GM10266 (cell line): ENCODE data around the gene NAALADL2.

Source experiments
- DNase-seq: peaks from one replicate; pipeline ENCODE4 v3.0.0; 2012; ENCODE audit errors: extremely low spot score
- TF ChIP-seq, protein P1 (sequence below): IDR thresholded peaks from 2 replicates; pipeline ENCODE4 v1.5.1; 2012; ENCODE audit warnings: mild to moderate bottlenecking, low read depth; ENCODE audit not compliant: control insufficient read depth, insufficient read depth; ENCODE audit errors: missing control alignments

Gene NAALADL2

GRCh38 chr3:175726228-175726627 is 867.1 kb downstream of the NAALADL2 start:
- no peak for DNase-seq
- TF ChIP-seq, protein P1, sequence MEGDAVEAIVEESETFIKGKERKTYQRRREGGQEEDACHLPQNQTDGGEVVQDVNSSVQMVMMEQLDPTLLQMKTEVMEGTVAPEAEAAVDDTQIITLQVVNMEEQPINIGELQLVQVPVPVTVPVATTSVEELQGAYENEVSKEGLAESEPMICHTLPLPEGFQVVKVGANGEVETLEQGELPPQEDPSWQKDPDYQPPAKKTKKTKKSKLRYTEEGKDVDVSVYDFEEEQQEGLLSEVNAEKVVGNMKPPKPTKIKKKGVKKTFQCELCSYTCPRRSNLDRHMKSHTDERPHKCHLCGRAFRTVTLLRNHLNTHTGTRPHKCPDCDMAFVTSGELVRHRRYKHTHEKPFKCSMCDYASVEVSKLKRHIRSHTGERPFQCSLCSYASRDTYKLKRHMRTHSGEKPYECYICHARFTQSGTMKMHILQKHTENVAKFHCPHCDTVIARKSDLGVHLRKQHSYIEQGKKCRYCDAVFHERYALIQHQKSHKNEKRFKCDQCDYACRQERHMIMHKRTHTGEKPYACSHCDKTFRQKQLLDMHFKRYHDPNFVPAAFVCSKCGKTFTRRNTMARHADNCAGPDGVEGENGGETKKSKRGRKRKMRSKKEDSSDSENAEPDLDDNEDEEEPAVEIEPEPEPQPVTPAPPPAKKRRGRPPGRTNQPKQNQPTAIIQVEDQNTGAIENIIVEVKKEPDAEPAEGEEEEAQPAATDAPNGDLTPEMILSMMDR = no peak

GRCh38 chr3:175728566-175728965 is 869.4 kb downstream of the NAALADL2 start:
- TF ChIP-seq, protein P1 = no peak
- DNase-seq = no peak

DNA sequence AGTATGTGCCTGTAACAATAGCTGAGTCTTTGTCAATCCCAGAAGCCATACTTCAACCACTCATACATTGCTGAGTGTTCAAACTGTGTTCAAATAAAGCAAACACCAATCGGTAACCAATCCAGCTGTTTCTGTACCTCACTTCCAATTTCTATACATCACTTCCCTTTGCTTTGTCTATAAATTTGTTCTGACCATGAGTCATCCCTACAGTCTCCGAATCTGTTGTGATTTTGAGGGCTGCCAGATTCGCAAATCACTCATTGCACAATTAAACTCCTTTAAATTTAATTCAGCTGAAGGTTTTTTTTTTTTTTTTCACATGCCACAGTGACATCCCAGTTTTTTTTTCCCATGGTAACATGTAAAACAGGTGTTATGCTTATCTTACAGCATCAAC is 870.3 kb downstream of the NAALADL2 start:
- no peak for DNase-seq
- TF ChIP-seq, protein P1 = no peak

- DNase-seq = no peak
- TF ChIP-seq, protein P1 = no peak
Measured at GRCh38 chr3:175731543-175731942, 872.4 kb downstream of the NAALADL2 start.

GRCh38 chr3:175732017-175732416 is 872.9 kb downstream of the NAALADL2 start:
- no peak for DNase-seq
- TF ChIP-seq, protein P1 = no peak

- TF ChIP-seq, protein P1 = no peak
- DNase-seq = no peak
Measured at GRCh38 chr3:175735866-175736265, 876.7 kb downstream of the NAALADL2 start.

DNA sequence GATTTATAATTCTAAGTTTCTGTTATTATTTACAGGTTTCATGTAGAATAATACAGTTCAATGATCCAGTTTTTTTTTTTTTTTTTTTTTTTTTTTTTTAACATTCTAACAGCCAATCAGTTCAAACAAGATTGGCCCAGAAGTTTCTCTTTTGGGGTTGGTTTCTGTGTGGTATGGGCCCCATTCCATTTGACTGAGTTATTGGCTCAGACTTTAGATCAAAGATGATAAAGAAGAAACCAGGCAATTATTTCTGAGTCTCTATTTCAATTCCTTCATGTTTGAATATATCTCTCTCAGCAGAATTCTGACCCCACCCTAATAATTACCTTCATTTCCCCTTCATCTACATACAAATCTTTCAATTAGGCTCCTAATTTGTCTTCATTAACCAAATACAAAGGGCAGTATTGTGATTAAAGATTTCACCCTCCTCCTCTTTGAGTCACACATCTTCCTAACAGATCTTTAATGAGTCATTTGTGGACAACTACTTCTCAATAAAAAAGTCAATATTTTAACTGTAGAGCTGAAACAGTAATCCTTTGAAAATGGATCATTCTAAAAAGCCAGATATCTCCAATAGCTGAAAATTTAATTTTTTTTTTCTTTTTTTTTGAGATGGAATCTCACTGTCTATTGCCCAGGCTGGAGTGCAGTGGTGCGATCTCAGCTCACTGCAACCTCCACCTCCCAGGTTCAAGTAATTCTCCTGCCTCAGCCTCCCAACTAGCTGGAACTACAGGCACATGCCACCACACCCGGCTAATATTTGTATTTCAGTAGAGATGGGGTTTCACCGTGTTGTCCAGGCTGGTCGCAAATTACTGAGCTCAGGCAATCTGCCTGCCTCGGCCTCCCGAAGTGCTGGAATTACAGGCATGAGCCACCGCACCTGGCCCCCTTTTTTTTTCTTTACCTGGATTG is 878.8 kb downstream of the NAALADL2 start:
- no peak for DNase-seq
- TF ChIP-seq, protein P1 = no peak
